Neural progenitor cell (in vitro differentiated cells): ENCODE measurements around the gene NIM1K.

Experiments used
- EZH2 ChIP-seq: fragments of 200-600 bp; sonication (generic); IDR thresholded peaks from 2 replicates; pipeline ENCODE4 v1.6.1; 2017; ENCODE audit warnings: antibody characterized with exemption, mild to moderate bottlenecking, moderate library complexity
- EZH2phosphoT487 ChIP-seq: fragments of 200-600 bp; sonication (generic); IDR thresholded peaks from 2 replicates; pipeline ENCODE4 v1.6.1; 2017; ENCODE audit warnings: antibody characterized with exemption
- TF ChIP-seq, protein P1 (sequence below): fragments of 200-600 bp; sonication (generic); IDR thresholded peaks from 2 replicates; pipeline ENCODE4 v1.5.1; 2017; ENCODE audit warnings: antibody characterized with exemption, mild to moderate bottlenecking

DNA sequence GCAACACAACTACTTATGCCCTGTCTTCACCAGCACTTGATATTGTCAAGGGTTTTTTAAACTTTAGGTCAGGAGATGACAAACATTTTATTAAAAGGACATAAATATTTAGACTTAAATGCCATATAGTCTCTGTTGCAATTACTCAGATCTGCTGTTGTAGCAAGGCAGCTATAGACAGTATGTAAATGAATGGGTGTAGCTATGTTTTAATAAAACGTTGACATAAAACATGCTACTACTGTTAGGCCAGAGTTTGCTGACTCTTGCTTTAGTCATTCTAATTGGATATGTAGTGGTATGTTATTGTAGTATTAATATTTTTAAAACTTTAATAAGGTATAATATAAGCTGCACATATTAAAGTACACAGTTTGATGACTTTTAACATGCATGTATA lies 43.6 kb upstream of the NIM1K start:
- TF ChIP-seq, protein P1, sequence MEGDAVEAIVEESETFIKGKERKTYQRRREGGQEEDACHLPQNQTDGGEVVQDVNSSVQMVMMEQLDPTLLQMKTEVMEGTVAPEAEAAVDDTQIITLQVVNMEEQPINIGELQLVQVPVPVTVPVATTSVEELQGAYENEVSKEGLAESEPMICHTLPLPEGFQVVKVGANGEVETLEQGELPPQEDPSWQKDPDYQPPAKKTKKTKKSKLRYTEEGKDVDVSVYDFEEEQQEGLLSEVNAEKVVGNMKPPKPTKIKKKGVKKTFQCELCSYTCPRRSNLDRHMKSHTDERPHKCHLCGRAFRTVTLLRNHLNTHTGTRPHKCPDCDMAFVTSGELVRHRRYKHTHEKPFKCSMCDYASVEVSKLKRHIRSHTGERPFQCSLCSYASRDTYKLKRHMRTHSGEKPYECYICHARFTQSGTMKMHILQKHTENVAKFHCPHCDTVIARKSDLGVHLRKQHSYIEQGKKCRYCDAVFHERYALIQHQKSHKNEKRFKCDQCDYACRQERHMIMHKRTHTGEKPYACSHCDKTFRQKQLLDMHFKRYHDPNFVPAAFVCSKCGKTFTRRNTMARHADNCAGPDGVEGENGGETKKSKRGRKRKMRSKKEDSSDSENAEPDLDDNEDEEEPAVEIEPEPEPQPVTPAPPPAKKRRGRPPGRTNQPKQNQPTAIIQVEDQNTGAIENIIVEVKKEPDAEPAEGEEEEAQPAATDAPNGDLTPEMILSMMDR = no peak
- TF ChIP-seq EZH2 (no peak), EZH2phosphoT487 (no peak)
